ENCODE data around the gene GREM1. TPM values are rescaled to one million over a fixed set of nuclear protein-coding genes. Genes with fewer than 3 reads are reported as not detected.

Gene GREM1
- total RNA-seq, 2 experiments from 2014 or later: not detected

DNA sequence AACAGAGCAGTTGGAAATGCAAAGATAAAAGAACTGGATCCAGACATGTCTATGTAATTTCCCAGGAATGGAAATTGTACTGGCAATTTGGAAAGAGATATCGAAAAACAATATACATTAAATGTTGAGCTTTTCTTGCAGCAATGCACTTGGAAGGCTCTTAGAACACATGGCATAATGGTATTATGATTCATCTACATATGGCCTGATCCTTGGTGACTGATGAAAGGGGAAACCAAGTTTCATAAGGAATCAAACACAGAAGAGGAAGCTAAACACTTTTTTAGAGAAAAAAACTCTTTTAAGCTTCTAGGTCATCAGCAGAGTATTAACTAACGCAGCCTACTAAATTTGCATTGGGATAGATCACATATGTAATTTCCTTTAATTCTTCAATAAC, 12.4 kb upstream of the GREM1 start:
- no peak overlapping the region for H3K27ac Mint-ChIP-seq
- TF ChIP-seq, protein P1, sequence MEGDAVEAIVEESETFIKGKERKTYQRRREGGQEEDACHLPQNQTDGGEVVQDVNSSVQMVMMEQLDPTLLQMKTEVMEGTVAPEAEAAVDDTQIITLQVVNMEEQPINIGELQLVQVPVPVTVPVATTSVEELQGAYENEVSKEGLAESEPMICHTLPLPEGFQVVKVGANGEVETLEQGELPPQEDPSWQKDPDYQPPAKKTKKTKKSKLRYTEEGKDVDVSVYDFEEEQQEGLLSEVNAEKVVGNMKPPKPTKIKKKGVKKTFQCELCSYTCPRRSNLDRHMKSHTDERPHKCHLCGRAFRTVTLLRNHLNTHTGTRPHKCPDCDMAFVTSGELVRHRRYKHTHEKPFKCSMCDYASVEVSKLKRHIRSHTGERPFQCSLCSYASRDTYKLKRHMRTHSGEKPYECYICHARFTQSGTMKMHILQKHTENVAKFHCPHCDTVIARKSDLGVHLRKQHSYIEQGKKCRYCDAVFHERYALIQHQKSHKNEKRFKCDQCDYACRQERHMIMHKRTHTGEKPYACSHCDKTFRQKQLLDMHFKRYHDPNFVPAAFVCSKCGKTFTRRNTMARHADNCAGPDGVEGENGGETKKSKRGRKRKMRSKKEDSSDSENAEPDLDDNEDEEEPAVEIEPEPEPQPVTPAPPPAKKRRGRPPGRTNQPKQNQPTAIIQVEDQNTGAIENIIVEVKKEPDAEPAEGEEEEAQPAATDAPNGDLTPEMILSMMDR (IDR thresholded peaks at IDR 0.05): no peak
- no peaks in the 10 kb centered on the region for H3K9me3 ChIP-seq (ENCODE audit: control insufficient read depth in 1 of 2, insufficient read depth in 1 of 2, low read length in 2 of 2)
- H3K4me1 ChIP-seq (ENCODE audit: insufficient read depth, low read length): no peaks in the 10 kb centered on the region
- no peak overlapping the region for H3K4me3 ChIP-seq (ENCODE audit: low read length)
- CTCF ChIA-PET: interaction anchor here (0.7 kb wide), 1 partner anchor 15 kb away, joined by 3 read pairs; no protein-coding TSS in a partner anchor
- H3K27me3 ChIP-seq (ENCODE audit: control insufficient read depth in 1 of 2, insufficient read depth in 2 of 2, low read length in 2 of 2): peaks cover 0 to 6% of the 10 kb centered on the region in 2 experiments
- no peaks in the 10 kb centered on the region for H3K4me1 Mint-ChIP-seq (ENCODE audit: low read depth)
- peaks cover 41% of the 10 kb centered on the region for H3K27me3 Mint-ChIP-seq
- H3K27ac ChIP-seq (ENCODE audit: low read depth in 1 of 2, low read length in 2 of 2): no peak overlapping the region
- H3K36me3 Mint-ChIP-seq (ENCODE audit: low read depth): no peaks in the 10 kb centered on the region
- intact Hi-C loops (cut with DNase I, micrococcal nuclease): no loop called here
- H3K36me3 ChIP-seq (ENCODE audit: insufficient read depth, low read length): no peaks in the 10 kb centered on the region
- ATAC-seq (ENCODE audit: poor library complexity): no peak
- no peak overlapping the region for H3K4me3 Mint-ChIP-seq
- H3K9me3 Mint-ChIP-seq: no peaks in the 10 kb centered on the region
- DNase-seq: no peak
- POLR2A ChIA-PET: interaction anchor here (1.3 kb wide), 1 partner anchor 18 kb away, joined by 3 read pairs; no protein-coding TSS in a partner anchor

GRCh38 chr15:32706704-32707103, 11.1 kb upstream of the GREM1 start:
- H3K27me3 ChIP-seq (ENCODE audit: control insufficient read depth in 1 of 2, insufficient read depth in 2 of 2, low read length in 2 of 2): peaks cover 0 to 6% of the 10 kb centered on the region in 2 experiments
- H3K27ac ChIP-seq (ENCODE audit: low read depth in 1 of 2, low read length in 2 of 2): no peak overlapping the region
- H3K36me3 ChIP-seq (ENCODE audit: insufficient read depth, low read length): no peaks in the 10 kb centered on the region
- H3K4me1 ChIP-seq (ENCODE audit: insufficient read depth, low read length): no peaks in the 10 kb centered on the region
- intact Hi-C loops (cut with DNase I, micrococcal nuclease): no loop called here
- no peak for DNase-seq
- ChIA-PET POLR2A (no interaction called here), CTCF (no interaction called here)
- TF ChIP-seq, protein P1 (IDR thresholded peaks at IDR 0.05): no peak
- Mint-ChIP-seq H3K4me1 (ENCODE audit: low read depth) (no peaks in the 10 kb centered on the region), H3K27me3 (peaks cover 43% of the 10 kb centered on the region), H3K9me3 (no peaks in the 10 kb centered on the region), H3K36me3 (ENCODE audit: low read depth) (no peaks in the 10 kb centered on the region), H3K4me3 (no peak overlapping the region), H3K27ac (no peak overlapping the region)
- no peak overlapping the region for H3K4me3 ChIP-seq (ENCODE audit: low read length)
- no peaks in the 10 kb centered on the region for H3K9me3 ChIP-seq (ENCODE audit: control insufficient read depth in 1 of 2, insufficient read depth in 1 of 2, low read length in 2 of 2)
- ATAC-seq (ENCODE audit: poor library complexity): no peak

GRCh38 chr15:32707436-32707835, 10.4 kb upstream of the GREM1 start:
- Mint-ChIP-seq H3K27ac (no peak overlapping the region), H3K27me3 (peaks cover 46% of the 10 kb centered on the region), H3K4me3 (no peak overlapping the region), H3K9me3 (no peaks in the 10 kb centered on the region), H3K4me1 (ENCODE audit: low read depth) (no peaks in the 10 kb centered on the region), H3K36me3 (ENCODE audit: low read depth) (no peaks in the 10 kb centered on the region)
- TF ChIP-seq, protein P1 (IDR thresholded peaks at IDR 0.05): no peak
- no peak for DNase-seq
- Histone ChIP-seq H3K4me3 (ENCODE audit: low read length) (no peak overlapping the region), H3K36me3 (ENCODE audit: insufficient read depth, low read length) (no peaks in the 10 kb centered on the region), H3K4me1 (ENCODE audit: insufficient read depth, low read length) (no peaks in the 10 kb centered on the region), H3K27ac (ENCODE audit: low read depth in 1 of 2, low read length in 2 of 2) (no peak overlapping the region), H3K9me3 (ENCODE audit: control insufficient read depth in 1 of 2, insufficient read depth in 1 of 2, low read length in 2 of 2) (no peaks in the 10 kb centered on the region), H3K27me3 (ENCODE audit: control insufficient read depth in 1 of 2, insufficient read depth in 2 of 2, low read length in 2 of 2) (peaks cover 0 to 14% of the 10 kb centered on the region in 2 experiments)
- intact Hi-C loops (cut with DNase I, micrococcal nuclease): no loop called here
- POLR2A ChIA-PET: no interaction called here
- CTCF ChIA-PET: no interaction called here
- ATAC-seq (ENCODE audit: poor library complexity): no peak

All from CD4-positive, alpha-beta T cell (primary cell).